Left kidney (tissue), 2 donors: ENCODE results near the gene TIMM22. TPM values are rescaled to one million over a fixed set of nuclear protein-coding genes. Genes with fewer than 3 reads are reported as not detected.
"Not testable (repeated sequence)": the region's sequence is repeated elsewhere in the genome, so short reads cannot be mapped to it uniquely, and the experiment has no call there.

Experiments
- DNase-seq: peaks from one replicate; pipeline ENCODE4 v3.0.0-alpha.2; 2013
- polyA plus RNA-seq: library from polyadenylated mRNA; unstranded; fragments of 120-200 nt; gene quantifications from one replicate; pipeline ENCODE4 v1.2.1, GENCODE V29; 2013; ENCODE audit not compliant: insufficient read length

The TIMM22 gene
- polyA plus RNA-seq, 1 donor: 14.4 TPM

GRCh38 chr17:969811-970355 lies 27.0 kb upstream of the TIMM22 start:
- DNase-seq: no peak

- no peak for DNase-seq
Observed at GRCh38 chr17:970364-970763, 26.6 kb upstream of the TIMM22 start.

- DNase-seq: not testable (repeated sequence)
Observed at GRCh38 chr17:971861-972260, 25.1 kb upstream of the TIMM22 start.

- DNase-seq: no peak
Observed at GRCh38 chr17:973053-973452, 23.9 kb upstream of the TIMM22 start.

- not testable (repeated sequence) for DNase-seq
Observed at GRCh38 chr17:974778-975177, 22.2 kb upstream of the TIMM22 start.

- DNase-seq: no peak
Observed at GRCh38 chr17:975371-975915, 21.5 kb upstream of the TIMM22 start.

GRCh38 chr17:976312-976711 lies 20.6 kb upstream of the TIMM22 start:
- no peak for DNase-seq

- no peak for DNase-seq
Observed at GRCh38 chr17:977166-977565, 19.8 kb upstream of the TIMM22 start.

GRCh38 chr17:978103-979093 lies 18.5 kb upstream of the TIMM22 start:
- no peak for DNase-seq

GRCh38 chr17:979212-979538 lies 17.8 kb upstream of the TIMM22 start:
- no peak for DNase-seq

GRCh38 chr17:979539-980405 lies 17.2 kb upstream of the TIMM22 start, which contains the start of gene NXN:
NXN (minus strand) TSS chr17:979776.
- peak; percentile 73 for DNase-seq

- DNase-seq: peak; percentile 91
Observed at GRCh38 chr17:980406-981291, 16.3 kb upstream of the TIMM22 start.

GRCh38 chr17:981292-981658 lies 15.7 kb upstream of the TIMM22 start:
- no peak for DNase-seq

- DNase-seq: no peak
Observed at GRCh38 chr17:983921-984320, 13.0 kb upstream of the TIMM22 start.

- DNase-seq: no peak
Observed at GRCh38 chr17:986322-986929, 10.5 kb upstream of the TIMM22 start.

GRCh38 chr17:987931-988330 lies 9.0 kb upstream of the TIMM22 start:
- DNase-seq: no peak

- DNase-seq: no peak
Observed at GRCh38 chr17:988561-988960, 8.4 kb upstream of the TIMM22 start.

- DNase-seq: no peak
Observed at GRCh38 chr17:992933-993332, 4.0 kb upstream of the TIMM22 start.

- not testable (repeated sequence) for DNase-seq
Observed at GRCh38 chr17:995324-995723, 1.6 kb upstream of the TIMM22 start.

GRCh38 chr17:998111-998510 lies 1.2 kb downstream of the TIMM22 start:
- DNase-seq: no peak
